Testis (tissue), 2 donors: ENCODE data around the gene RPS14.
A peak's percentile ranks its signal among the peaks of the same experiment; 100 is the strongest.

ENCODE experiments used
- POLR2A ChIP-seq: fragments of 450-650 bp; IDR thresholded peaks from one replicate; pipeline ENCODE4 v1.6.1; 2017; ENCODE audit warnings: antibody characterized with exemption, mild to moderate bottlenecking, moderate library complexity
- TF ChIP-seq, protein P1 (sequence below), 3 experiments: fragments of 450-650 bp in 2 of 3; fragments of 200-600 bp in 1 of 3; sonication (generic) in 1 of 3; IDR thresholded peaks; one replicate each; pipeline ENCODE4 v1.5.1; 2016 to 2019; ENCODE audit warnings: antibody characterized with exemption in 3 of 3, mild to moderate bottlenecking in 2 of 3, moderate library complexity in 1 of 3

DNA sequence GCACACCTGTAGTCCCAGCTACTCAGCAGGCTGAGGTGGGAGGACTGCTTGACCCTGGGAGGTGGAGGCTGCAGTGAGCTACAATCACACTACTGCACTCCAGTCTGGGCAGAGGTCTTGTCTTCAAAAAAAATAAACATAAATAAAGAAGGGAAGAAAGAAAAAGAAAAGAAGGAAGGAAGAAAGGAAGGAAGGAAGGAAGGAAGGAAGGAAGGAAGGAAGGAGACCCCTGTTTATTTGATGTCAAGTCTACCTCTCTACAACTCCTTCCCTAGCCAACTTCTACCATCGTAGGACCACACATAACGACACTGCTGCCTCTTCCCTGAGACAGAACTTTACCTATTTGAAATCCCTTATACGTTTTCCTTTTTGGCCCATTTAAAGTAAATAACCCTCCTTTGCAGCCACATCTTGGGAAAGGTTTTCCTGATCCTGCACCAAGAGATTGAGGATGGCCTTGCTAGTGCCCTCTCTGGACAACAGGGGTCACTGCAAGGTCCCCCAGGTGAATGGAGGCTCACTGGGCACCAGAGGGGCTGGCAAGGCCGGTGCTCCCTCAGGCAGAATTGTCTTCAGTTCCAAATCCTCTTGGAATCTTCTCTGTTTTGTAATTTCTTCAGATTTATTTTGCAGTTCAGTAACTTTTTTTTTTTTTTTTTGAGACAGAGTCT, 10.5 kb downstream of the RPS14 start:
- TF ChIP-seq, protein P1, sequence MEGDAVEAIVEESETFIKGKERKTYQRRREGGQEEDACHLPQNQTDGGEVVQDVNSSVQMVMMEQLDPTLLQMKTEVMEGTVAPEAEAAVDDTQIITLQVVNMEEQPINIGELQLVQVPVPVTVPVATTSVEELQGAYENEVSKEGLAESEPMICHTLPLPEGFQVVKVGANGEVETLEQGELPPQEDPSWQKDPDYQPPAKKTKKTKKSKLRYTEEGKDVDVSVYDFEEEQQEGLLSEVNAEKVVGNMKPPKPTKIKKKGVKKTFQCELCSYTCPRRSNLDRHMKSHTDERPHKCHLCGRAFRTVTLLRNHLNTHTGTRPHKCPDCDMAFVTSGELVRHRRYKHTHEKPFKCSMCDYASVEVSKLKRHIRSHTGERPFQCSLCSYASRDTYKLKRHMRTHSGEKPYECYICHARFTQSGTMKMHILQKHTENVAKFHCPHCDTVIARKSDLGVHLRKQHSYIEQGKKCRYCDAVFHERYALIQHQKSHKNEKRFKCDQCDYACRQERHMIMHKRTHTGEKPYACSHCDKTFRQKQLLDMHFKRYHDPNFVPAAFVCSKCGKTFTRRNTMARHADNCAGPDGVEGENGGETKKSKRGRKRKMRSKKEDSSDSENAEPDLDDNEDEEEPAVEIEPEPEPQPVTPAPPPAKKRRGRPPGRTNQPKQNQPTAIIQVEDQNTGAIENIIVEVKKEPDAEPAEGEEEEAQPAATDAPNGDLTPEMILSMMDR (IDR thresholded peaks at IDR 0.05) = peak in 2 of 3 experiments; percentile 19 to 50
- TF ChIP-seq POLR2A = no peak
